Effector memory CD8-positive, alpha-beta T cell (primary cell): ENCODE measurements around the gene TEX53.

Source experiments
- ATAC-seq: fragments of 150-1000 bp; cut with Tn5 transposase; replicated peaks from 2 replicates; pipeline ENCODE4 v1.10.0; 2021; ENCODE audit warnings: mild to moderate bottlenecking, moderate library complexity
- DNase-seq, 3 experiments: peaks; one replicate each; pipeline ENCODE4 v3.0.0; 2021
- H3K27ac Mint-ChIP-seq, 2 donors: one replicate each; pipeline ENCODE4 v1.8.0; 2022; ENCODE audit warnings: mild to moderate bottlenecking in 2 of 2, mixed read lengths in 2 of 2, moderate library complexity in 2 of 2
- H3K27me3 Mint-ChIP-seq, 2 donors: one replicate each; pipeline ENCODE4 v1.8.0; 2022; ENCODE audit warnings: mixed read lengths in 2 of 2
- H3K36me3 Mint-ChIP-seq: one replicate; pipeline ENCODE4 v1.8.0; 2022; ENCODE audit warnings: mild to moderate bottlenecking, moderate library complexity, mixed read lengths; ENCODE audit not compliant: insufficient read depth
- H3K4me1 Mint-ChIP-seq, 2 donors: one replicate each; pipeline ENCODE4 v1.8.0; 2022; ENCODE audit warnings: low read depth in 2 of 2, mixed read lengths in 2 of 2
- H3K4me3 Mint-ChIP-seq, 2 donors: one replicate each; pipeline ENCODE4 v1.8.0; 2022; ENCODE audit warnings: mild to moderate bottlenecking in 2 of 2, mixed read lengths in 2 of 2, moderate library complexity in 2 of 2
- H3K9me3 Mint-ChIP-seq, 2 donors: one replicate each; pipeline ENCODE4 v1.8.0; 2022; ENCODE audit warnings: mixed read lengths in 2 of 2

TEX53 gene

DNA sequence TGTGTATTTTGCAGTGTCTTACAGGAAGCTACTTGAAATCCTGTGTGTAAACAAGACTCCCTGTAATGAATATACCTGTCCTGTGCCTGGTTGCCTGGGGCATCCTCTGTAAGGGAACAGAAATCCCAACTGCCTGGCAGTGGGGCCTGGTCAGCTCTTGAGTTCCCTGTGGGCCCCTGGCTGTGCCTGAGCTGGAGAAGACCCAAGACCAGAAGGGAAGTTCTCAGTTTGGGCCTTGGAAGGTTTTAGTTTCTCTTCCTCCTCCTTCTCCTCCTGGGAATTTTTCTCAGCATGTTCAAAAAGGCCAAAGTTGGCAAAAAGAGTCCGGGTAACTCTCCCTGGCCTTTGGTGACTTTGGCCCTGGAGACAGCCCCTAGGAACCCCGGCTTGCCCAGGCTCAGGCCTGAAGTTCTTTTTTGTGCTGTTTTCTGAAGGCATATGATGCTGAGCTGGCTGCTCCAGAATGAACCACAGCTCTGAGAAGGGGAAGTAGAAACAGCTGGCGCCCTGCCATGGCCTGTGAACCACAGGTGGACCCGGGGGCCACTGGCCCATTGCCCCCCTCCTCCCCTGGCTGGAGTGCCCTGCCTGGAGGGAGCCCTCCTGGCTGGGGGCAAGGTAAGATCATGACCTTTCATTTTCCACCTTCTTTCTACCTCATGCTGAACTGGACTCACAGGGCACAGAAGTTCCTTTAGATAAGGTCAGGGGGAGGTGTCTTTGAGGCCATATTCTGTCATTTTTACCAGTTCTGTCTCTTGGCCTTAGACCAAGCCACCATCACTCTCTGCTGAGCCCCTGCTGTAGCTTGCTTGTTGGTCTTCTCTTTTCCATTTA is 40.7 kb downstream of the TEX53 start:
- H3K9me3 Mint-ChIP-seq = no peaks in the 10 kb centered on the region
- ATAC-seq (peak; percentile 43), DNase-seq (no peak)
- no peaks in the 10 kb centered on the region for H3K27me3 Mint-ChIP-seq
- H3K4me3 Mint-ChIP-seq = no peak overlapping the region
- peaks cover 11% of the 10 kb centered on the region for H3K36me3 Mint-ChIP-seq
- peaks cover 20 to 37% of the 10 kb centered on the region in 2 donors for H3K4me1 Mint-ChIP-seq
- H3K27ac Mint-ChIP-seq = peak overlapping the region in 1 of 2 donors; percentile 74

DNA sequence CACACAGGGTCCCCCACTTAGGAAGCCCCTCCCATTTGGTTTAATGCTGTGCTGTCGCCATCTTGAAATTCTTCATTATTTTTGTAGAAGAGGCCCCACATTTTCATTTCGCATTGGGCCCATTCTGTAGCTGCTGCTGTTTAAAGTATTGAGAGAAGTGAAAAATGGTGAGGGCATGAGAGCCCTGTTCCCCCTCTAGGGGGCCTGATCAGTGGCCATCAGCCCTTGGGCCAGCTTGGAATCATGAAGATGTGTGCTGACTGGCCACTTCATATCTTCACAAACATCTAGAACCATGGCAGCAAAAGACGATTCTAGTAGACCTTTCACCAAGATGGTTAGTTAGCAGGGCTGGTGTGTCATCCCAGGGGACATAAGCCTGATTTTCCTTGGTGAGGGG is 43.2 kb downstream of the TEX53 start:
- Mint-ChIP-seq H3K9me3 (no peaks in the 10 kb centered on the region), H3K27ac (no peak overlapping the region), H3K4me3 (no peak overlapping the region), H3K27me3 (no peaks in the 10 kb centered on the region), H3K4me1 (peaks cover 28 to 43% of the 10 kb centered on the region in 2 donors), H3K36me3 (peaks cover 6% of the 10 kb centered on the region)
- ATAC-seq = no peak
- no peak for DNase-seq

DNA sequence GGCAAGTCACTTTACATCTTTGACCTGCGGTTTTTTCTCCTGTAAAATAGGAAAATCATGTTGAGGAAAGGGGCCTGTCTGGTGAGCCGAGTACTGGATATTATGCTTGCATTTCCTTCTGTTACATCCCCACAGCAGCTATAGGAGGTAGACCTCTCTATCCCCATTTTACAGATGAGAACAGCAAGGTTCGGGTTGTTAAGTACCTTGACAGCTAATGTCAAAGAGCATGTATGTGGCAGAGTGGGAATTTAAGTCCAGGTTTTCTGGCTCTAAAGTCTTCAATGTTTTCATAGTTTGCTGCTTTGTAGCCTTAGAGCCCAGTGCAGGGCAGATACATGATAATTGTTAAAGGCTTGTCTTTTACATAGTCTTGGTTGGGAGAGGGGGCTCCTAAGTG is 43.7 kb downstream of the TEX53 start:
- H3K4me1 Mint-ChIP-seq = peaks cover 28 to 44% of the 10 kb centered on the region in 2 donors
- ATAC-seq (no peak), DNase-seq (no peak)
- no peaks in the 10 kb centered on the region for H3K9me3 Mint-ChIP-seq
- H3K27me3 Mint-ChIP-seq = no peaks in the 10 kb centered on the region
- no peak overlapping the region for H3K4me3 Mint-ChIP-seq
- H3K36me3 Mint-ChIP-seq = peaks cover 6% of the 10 kb centered on the region
- peak overlapping the region; percentile 83 to 92 for H3K27ac Mint-ChIP-seq

DNA sequence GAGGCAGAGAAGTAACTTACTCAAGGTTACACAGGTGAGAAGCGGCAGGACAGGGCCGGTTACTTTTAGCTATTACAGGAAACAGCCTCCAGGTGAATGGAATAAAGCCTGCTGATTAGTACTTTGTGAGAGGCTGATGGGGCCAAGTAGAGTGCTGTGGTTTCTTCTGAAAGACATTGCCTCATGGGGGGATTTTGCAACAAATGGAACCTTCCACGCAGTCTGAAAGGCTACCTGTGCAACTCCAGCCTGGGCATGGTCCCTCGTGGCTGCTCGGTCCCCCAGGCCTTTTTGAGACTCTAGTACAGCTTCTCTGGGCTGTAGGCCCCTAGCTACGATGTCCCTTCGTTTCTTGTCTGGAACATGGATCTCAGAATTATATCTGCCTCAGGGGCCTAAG is 44.5 kb downstream of the TEX53 start:
- H3K4me1 Mint-ChIP-seq = peaks cover 30 to 44% of the 10 kb centered on the region in 2 donors
- H3K4me3 Mint-ChIP-seq = peak overlapping the region; percentile 82 to 86
- H3K27me3 Mint-ChIP-seq = no peaks in the 10 kb centered on the region
- peak overlapping the region; percentile 83 to 92 for H3K27ac Mint-ChIP-seq
- ATAC-seq = no peak
- peaks cover 6% of the 10 kb centered on the region for H3K36me3 Mint-ChIP-seq
- no peaks in the 10 kb centered on the region for H3K9me3 Mint-ChIP-seq
- no peak for DNase-seq

DNA sequence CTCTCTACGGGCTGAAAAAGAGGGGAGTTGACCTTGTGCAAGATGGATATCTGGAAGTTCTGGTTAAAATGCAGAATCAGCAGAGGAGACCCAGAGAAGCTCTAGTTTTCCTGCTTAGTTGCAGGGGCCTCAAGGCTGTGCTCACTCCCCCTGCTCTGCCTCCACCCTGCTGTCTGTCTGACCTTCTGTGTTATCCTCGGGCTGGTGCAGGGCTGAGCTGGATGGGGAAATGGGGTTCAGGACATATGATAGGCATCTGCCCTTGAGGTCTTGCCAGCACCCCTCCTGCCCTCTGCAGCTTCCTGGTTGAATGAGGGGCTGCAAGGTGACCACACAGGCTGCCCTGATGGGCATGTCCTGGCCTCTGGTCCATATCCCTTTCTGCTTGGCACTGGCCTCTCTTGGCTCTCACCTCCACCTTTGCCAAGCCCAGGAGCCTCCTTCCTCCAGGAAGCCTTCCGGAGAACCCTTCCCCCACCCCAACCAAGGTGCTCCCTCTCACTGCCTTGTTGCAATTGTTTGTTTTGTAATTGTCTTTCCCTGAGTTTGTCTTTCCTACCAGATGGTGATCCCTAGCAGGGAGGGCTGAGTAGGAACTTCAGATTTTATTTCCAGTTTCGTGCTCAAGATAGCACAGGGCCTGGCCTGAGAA is 45.2 kb downstream of the TEX53 start:
- ATAC-seq = no peak
- Mint-ChIP-seq H3K27ac (peak overlapping the region; percentile 83 to 92), H3K27me3 (no peaks in the 10 kb centered on the region), H3K4me3 (peak overlapping the region; percentile 82 to 86), H3K4me1 (peaks cover 30 to 44% of the 10 kb centered on the region in 2 donors), H3K36me3 (peaks cover 6% of the 10 kb centered on the region), H3K9me3 (no peaks in the 10 kb centered on the region)
- no peak for DNase-seq

DNA sequence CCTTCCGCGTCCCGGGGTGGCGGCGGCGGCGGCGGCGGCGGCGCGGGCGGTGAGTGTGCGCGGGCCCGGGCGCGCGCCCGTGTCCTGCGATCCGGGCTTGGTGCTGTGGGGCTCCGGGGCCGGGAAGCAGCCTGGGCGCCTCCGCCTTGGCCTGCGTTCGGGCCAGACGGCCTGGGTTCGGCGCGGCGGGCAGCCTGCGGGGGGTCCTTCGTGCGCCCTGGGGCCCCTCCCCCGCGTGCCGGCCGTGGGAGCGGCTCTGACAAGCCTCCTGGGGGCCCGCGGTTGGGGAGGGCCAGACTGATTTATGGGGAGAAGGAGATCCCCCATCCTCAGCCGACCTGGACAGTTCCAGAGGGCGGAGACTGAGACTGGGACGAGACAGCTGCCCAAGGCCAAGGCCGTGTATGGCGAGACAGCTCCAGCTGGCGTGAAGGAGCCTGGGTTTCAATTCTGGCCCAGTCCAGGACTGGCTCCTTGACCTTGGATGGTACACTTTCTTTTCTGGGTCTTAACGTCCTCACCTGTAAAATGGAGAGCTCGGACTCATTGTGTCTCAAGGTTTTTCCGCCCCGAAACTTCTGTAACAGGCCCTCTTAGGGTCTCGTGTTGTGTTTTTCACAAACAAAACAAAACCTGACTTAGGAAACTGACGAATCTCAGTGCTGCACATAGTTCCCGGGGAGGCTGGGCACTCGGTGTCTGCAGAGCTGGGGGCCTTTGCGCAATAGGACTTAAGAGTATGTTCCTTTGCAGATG is 45.9 kb downstream of the TEX53 start:
- DNase-seq (peak in 1 of 3 experiments; percentile 29), ATAC-seq (peak; percentile 77)
- H3K27ac Mint-ChIP-seq = peak overlapping the region; percentile 83 to 92
- no peaks in the 10 kb centered on the region for H3K27me3 Mint-ChIP-seq
- H3K4me1 Mint-ChIP-seq = peaks cover 28 to 39% of the 10 kb centered on the region in 2 donors
- peaks cover 6% of the 10 kb centered on the region for H3K36me3 Mint-ChIP-seq
- peak overlapping the region; percentile 82 to 86 for H3K4me3 Mint-ChIP-seq
- H3K9me3 Mint-ChIP-seq = no peaks in the 10 kb centered on the region

DNA sequence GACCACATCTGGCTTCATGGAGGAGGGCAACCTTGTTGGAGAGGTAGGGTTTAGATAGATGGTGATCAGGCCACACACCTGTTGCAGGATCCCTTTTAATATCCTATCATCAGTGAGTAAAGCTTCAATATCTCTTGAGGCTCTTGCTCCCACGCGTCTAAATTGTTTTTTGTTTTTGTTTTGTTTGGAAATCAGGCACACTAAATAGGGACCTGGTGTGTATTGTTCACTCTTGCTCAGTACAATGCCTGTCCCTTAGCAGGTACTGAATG is 49.1 kb downstream of the TEX53 start:
- Mint-ChIP-seq H3K9me3 (no peaks in the 10 kb centered on the region), H3K27ac (no peak overlapping the region), H3K4me1 (peaks cover 21 to 30% of the 10 kb centered on the region in 2 donors), H3K36me3 (no peaks in the 10 kb centered on the region), H3K27me3 (no peaks in the 10 kb centered on the region), H3K4me3 (no peak overlapping the region)
- ATAC-seq = no peak
- DNase-seq = no peak

DNA sequence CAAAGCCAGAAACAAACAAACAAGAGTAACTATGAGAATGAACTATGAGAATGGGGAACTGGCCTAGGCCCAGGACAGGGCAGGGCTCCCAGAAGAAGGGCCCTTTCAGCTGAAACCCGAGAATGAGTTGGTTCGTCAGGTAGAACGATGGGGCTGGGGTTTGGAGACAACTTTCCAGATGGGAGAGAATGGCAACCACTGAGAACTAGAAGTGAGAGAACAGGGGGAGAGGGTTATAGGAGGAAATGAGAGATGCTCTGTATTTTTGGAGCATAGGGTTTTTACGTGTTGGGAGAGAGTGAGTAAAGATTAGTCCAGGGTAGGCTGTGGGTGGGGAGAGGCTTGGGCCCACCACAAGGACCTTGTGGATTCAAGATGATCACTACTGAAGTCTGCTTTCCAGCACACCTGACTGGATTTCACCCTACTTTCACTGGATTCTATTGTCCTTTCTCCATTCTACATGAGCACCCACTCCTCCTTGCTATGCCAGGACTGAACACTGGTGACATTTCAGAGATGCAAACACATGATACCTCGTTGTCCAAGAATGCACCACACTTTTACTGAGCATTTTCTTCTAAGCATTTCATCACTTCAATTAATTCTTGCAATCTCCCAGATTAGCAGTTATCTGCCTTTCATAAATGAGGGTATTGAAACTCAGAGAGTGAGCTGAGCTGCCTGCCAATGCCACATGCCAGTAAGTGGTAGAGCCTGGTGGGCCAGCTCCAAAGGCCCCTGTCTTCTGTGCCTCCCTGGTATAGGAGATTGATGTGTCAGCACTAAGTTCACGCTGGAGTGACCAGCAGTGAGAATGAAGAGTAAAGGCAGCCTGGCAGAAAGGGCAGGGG is 49.7 kb downstream of the TEX53 start:
- Mint-ChIP-seq H3K4me1 (peaks cover 19 to 24% of the 10 kb centered on the region in 2 donors), H3K4me3 (no peak overlapping the region), H3K27me3 (no peaks in the 10 kb centered on the region)

GRCh38 chr9:114606597-114607207 is 50.9 kb downstream of the TEX53 start:
- ATAC-seq (no peak), DNase-seq (no peak)
- H3K27me3 Mint-ChIP-seq = no peaks in the 10 kb centered on the region
- no peak overlapping the region for H3K27ac Mint-ChIP-seq
- no peak overlapping the region for H3K4me3 Mint-ChIP-seq
- peaks cover 3 to 4% of the 10 kb centered on the region in 2 donors for H3K9me3 Mint-ChIP-seq
- peaks cover 2% of the 10 kb centered on the region for H3K36me3 Mint-ChIP-seq
- H3K4me1 Mint-ChIP-seq = peaks cover 8 to 13% of the 10 kb centered on the region in 2 donors

More for the DNA sequence above, 49.7 kb downstream of the TEX53 start:
- Mint-ChIP-seq H3K9me3 (no peaks in the 10 kb centered on the region), H3K36me3 (no peaks in the 10 kb centered on the region), H3K27ac (no peak overlapping the region)
- ATAC-seq = no peak
- no peak for DNase-seq
